ENCODE results near the gene TSHZ2.
"Not testable (repeated sequence)": the region's sequence is repeated elsewhere in the genome, so short reads cannot be mapped to it uniquely, and the experiment has no call there.

Gene TSHZ2

GRCh38 chr20:53510704-53511103 lies 538.5 kb downstream of the TSHZ2 start:
- DNase-seq (ENCODE audit: low read depth), result no peak

DNA sequence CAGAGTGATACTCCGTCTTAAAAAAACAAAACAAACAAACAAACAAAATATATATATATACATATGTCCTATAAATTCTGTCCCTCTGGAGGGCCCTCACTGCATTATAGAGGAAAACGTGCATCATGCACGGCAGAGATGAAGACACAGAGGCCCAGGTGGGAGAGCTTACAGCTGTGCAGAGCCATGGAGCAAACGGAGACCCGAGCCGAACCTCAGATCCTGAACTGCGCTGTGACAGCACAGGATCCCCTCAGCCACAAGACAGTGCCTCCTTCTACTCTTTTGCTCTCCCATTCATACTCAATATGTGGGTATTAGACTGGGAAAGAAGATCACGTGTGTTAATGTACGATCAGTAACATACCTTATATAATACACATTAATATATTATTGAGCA lies 539.9 kb downstream of the TSHZ2 start:
- no peak for DNase-seq (ENCODE audit: low read depth)

- no peak for DNase-seq (ENCODE audit: low read depth)
These were observed 541.0 kb downstream of the TSHZ2 start for GRCh38 chr20:53513168-53513488.

DNA sequence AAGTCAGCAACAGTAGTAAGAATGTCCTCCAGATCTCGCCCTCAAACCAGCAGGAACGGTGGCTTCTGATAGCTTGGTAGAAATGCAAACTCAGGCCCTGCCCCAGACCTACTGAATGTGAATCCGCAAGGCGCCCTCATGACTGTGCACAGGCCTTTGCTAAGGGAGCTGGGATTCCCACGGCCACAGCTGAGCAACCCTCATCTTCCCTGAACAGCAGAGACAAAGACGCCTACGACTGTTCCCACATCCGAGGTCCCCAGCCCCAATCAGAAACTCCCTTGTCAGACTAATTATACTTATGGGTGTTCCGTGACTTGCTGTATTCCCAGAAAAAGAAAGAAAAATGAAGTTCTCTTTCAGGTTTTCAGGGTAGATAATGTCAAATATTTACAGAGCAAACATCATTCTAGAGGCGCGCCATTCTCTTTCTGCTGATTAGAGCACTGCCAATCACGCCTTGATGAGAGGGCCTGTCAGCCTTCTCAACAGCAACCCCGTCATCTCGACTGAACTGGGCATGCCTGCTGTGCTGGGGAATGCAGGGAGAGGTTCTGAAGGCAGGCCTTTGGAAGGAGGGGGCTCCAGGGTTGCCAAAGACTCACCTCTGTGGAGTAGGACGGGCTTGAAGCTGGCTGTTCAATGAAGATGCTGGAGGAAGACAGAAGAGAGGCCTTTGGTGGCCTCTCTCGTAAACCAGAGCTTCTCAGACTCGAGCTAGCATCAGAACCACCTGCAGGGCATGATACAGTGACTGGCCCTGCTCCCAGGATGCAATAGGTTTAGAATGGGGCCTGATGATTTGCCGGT lies 541.5 kb downstream of the TSHZ2 start:
- no peak for DNase-seq (ENCODE audit: low read depth)

DNA sequence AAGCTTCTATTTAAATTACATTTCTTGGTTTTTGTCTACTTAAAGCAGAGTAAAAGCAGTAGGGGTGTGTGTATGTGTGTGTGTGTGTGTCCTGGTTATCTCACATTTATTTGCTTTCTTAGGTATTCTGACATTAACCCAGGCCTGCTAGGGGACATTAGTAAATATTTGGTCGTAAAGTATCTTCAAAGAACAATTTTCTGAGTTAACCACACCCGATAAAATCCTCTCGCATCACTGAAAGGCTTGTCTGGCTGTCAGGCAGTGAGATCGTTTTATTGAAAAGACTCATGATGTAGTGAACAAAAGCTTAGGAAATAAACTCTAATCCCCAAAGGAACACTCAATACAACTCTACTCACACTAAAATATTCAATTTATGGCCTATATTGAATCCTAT lies 543.6 kb downstream of the TSHZ2 start:
- DNase-seq (ENCODE audit: low read depth), result no peak

DNA sequence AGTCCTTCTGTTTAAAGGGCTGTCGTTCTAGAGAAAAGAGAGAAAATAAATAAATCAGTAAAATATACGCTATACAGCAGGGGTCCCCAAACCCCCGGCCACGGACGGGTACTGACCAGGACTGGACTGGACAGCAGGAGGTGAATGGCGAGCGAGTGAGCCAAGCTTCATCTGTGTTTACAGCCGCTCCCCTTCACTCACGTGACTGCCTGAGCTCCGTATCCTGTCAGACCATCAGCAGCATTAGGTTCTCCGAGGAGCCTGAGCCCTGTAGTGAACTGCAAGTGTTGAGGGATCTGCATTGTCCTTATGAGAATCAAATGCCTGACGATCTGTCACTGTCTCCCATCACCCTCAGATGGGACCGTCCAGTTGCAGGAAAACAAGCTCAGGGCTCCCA lies 545.0 kb downstream of the TSHZ2 start:
- DNase-seq (ENCODE audit: low read depth), result no peak

- DNase-seq (ENCODE audit: low read depth), result not testable (repeated sequence)
These were observed 549.3 kb downstream of the TSHZ2 start for GRCh38 chr20:53521421-53521820.

DNA sequence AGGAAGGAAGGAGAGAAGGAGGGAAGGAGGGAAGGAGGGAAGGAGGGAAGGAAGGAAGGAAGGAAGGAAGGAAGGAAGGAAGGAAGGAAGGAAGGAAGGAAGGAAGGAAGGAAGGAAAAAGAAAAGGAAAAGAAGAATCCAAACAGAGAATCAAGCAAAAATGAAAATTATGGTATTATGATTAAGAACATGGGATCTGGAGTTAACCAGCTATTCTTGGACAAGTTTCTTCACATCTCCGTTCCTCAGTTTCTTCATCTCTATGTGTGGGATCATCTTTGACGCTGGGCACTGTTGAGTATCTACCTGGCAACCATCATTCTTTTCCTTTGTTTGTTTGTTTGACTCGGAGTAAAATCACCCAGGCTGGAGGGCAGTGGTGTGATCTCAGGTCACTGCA lies 549.9 kb downstream of the TSHZ2 start:
- DNase-seq (ENCODE audit: low read depth), result no peak

- DNase-seq (ENCODE audit: low read depth), result no peak
These were observed 550.5 kb downstream of the TSHZ2 start for GRCh38 chr20:53522696-53523095.

- DNase-seq (ENCODE audit: low read depth), result not testable (repeated sequence)
These were observed 551.5 kb downstream of the TSHZ2 start for GRCh38 chr20:53523615-53524014.

- DNase-seq (ENCODE audit: low read depth), result no peak
These were observed 552.6 kb downstream of the TSHZ2 start for GRCh38 chr20:53524589-53525312.

GRCh38 chr20:53527196-53527595 lies 555.0 kb downstream of the TSHZ2 start:
- no peak for DNase-seq (ENCODE audit: low read depth)

- no peak for DNase-seq (ENCODE audit: low read depth)
These were observed 557.5 kb downstream of the TSHZ2 start for GRCh38 chr20:53529658-53530057.

DNA sequence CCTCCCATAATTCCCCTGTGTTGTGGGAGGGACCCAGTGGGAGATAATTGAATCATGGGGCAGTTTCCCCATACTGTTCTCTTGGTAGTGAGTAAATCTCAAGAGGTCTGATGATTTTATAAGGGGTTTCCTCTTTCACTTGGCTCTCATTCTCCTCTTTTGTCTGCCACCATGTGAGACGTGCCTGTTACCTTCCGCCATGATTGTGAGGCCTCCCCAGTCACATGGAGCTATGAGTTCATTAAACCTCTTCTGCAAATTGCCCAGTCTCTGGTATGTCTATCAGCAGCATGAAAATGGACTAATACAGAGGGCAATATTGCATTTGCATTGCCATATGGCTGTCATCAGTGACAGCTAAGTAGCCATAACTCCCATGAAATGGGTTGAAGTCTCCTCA lies 558.3 kb downstream of the TSHZ2 start:
- DNase-seq (ENCODE audit: low read depth), result no peak

DNA sequence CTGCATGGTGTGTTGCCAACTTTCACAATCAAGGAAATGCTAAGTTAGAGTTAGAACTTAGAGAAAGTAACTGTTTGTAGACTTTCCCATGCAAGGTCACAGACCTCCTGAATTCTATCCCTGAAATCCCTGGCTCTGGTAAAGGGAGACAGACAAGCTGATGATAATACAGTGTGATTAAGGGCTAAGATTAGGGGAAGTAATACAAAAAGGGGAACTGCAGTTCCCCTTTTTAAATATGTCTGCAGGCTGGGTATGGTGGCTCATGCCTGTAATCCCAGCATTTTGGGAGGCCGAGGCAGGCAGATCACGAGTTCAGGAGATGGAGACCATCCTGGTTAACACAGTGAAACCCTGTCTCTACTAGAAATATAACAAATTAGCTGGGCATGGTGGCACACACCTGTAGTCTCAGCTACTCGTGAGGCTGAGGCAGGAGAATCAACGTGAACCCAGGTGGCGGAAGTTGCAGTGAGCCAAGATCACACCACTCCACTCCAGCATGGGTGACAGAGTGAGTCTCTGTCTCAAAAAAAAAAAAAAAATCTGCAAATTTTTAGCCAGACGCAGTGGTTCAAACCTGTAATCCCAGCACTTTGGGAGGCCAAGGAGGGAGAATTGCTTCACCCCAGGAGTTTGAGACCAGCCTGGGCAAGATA lies 560.6 kb downstream of the TSHZ2 start:
- not testable (repeated sequence) for DNase-seq (ENCODE audit: low read depth)

DNA sequence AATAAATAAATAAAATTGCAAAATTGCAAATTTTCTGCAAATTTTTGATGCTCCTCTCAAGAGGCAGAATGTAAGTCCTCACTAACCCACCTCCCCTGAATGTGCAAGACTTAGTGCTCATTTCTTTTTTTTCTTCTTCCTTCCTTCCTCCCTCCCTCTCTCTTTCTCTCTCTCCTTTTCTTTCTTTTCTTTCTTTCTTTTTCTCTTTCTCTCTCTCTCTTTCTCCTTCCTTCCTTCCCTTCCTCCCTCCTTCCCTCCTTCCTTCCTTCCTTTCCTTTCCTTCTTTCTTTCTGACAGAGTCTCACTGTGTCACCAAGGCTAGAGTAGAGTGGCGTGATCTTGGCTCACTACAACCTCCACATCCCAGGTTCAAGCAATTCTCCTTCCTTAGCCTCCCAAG lies 561.3 kb downstream of the TSHZ2 start:
- no peak for DNase-seq (ENCODE audit: low read depth)

- no peak for DNase-seq (ENCODE audit: low read depth)
These were observed 561.9 kb downstream of the TSHZ2 start for GRCh38 chr20:53534037-53534436.

- no peak for DNase-seq (ENCODE audit: low read depth)
These were observed 563.7 kb downstream of the TSHZ2 start for GRCh38 chr20:53535878-53536277.

DNA sequence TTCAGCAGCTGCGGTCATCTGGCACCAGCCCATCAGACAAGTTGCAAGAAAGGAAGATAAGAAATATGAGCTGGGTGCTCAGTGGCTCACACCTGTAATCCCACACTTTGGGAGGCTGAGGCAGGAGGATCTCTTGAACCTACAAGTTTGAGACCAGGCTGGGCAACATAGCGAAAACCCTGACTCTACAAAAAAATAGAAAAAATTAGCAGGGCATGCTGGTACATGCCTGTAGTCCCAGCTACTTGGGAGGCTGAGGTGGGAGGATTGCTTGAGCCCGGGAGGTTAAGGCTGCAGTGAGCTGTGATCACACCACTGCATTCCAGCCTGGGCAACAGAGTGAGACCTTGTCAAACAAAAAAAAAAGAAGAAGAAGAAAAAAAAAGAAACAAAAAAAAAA lies 564.2 kb downstream of the TSHZ2 start:
- not testable (repeated sequence) for DNase-seq (ENCODE audit: low read depth)

- no peak for DNase-seq (ENCODE audit: low read depth)
These were observed 567.4 kb downstream of the TSHZ2 start for GRCh38 chr20:53539516-53539915.
